HEK293T (cell line): Measurements from ENCODE around the gene CREG1.

ENCODE experiments used
- ARNT ChIP-seq: fragments of 450-650 bp; IDR thresholded peaks from 2 replicates; pipeline ENCODE4 v1.6.1; 2017; ENCODE audit warnings: mild to moderate bottlenecking
- BHLHE40 ChIP-seq: fragments of 450-650 bp; IDR thresholded peaks from 2 replicates; pipeline ENCODE4 v1.6.1; 2016; ENCODE audit warnings: mild to moderate bottlenecking, moderate library complexity, borderline replicate concordance
- ELF4 ChIP-seq: fragments of 450-650 bp; IDR thresholded peaks from 2 replicates; pipeline ENCODE4 v1.6.1; 2017; ENCODE audit warnings: antibody characterized with exemption
- FOXA1 ChIP-seq: fragments of 450-650 bp; IDR thresholded peaks from 2 replicates; pipeline ENCODE4 v1.6.1; 2016; ENCODE audit warnings: mild to moderate bottlenecking
- L3MBTL2 ChIP-seq: fragments of 450-650 bp; conservative IDR thresholded peaks from 2 replicates; pipeline ENCODE4 v1.6.1; 2016; ENCODE audit warnings: mild to moderate bottlenecking
- LEF1 ChIP-seq: fragments of 450-650 bp; IDR thresholded peaks from 2 replicates; pipeline ENCODE4 v1.6.1; 2017; ENCODE audit warnings: mild to moderate bottlenecking, borderline replicate concordance
- NFRKB ChIP-seq: fragments of 450-650 bp; IDR thresholded peaks from 2 replicates; pipeline ENCODE4 v1.6.1; 2016; ENCODE audit warnings: mild to moderate bottlenecking, moderate library complexity
- SP1 ChIP-seq: fragments of 450-650 bp; IDR thresholded peaks from 2 replicates; pipeline ENCODE4 v1.6.1; 2017
- SUZ12 ChIP-seq: fragments of 450-650 bp; IDR thresholded peaks from 2 replicates; pipeline ENCODE4 v1.6.1; 2016; ENCODE audit warnings: mild to moderate bottlenecking
- TARDBP ChIP-seq: fragments of 450-650 bp; IDR thresholded peaks from 2 replicates; pipeline ENCODE4 v1.6.1; 2016
- ZNF384 ChIP-seq: fragments of 450-650 bp; IDR thresholded peaks from 2 replicates; pipeline ENCODE4 v1.6.1; 2016
- TF ChIP-seq, protein P1 (sequence below): fragments of 450-650 bp; IDR thresholded peaks from 2 replicates; pipeline ENCODE4 v1.6.1; 2016

DNA sequence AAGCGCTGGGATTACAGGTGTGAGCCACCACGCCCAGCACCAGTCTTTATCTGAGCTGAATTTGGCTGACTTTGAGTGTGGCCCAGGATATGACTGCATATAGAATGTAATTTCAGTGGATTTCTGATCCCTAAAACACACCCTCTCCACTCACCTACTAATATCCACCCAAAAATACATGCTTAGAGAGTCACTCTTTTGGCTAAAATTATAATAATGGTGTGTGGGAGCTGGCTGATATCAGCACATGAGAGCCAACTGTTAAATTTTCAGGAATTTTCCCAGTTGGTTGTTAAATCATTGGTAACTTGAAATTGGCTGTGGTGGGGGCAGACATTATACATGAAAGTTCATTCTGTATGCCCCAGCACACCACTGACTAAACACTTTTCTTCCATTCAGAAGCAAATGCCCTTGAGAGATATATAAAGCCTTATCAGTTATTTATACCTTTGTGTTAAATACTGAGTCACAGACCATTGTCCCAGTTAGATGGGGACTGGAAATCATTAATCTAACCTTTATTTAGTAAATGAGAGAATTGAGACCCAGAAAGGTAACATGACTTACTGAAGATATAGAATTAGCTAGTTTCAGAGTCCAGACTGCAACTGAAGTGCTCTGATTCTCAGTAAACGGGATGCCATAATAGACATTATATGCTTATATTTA is 25.4 kb downstream of the CREG1 start:
- TF ChIP-seq ZNF384 (no peak), L3MBTL2 (no peak), ARNT (no peak), NFRKB (no peak), SUZ12 (no peak), LEF1 (no peak), TARDBP (no peak), BHLHE40 (no peak), ELF4 (no peak), FOXA1 (no peak), SP1 (no peak)
- TF ChIP-seq, protein P1, sequence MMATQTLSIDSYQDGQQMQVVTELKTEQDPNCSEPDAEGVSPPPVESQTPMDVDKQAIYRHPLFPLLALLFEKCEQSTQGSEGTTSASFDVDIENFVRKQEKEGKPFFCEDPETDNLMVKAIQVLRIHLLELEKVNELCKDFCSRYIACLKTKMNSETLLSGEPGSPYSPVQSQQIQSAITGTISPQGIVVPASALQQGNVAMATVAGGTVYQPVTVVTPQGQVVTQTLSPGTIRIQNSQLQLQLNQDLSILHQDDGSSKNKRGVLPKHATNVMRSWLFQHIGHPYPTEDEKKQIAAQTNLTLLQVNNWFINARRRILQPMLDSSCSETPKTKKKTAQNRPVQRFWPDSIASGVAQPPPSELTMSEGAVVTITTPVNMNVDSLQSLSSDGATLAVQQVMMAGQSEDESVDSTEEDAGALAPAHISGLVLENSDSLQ, result no peak
